ENCODE measurements around the gene GTF3C4. TPM values are rescaled to one million over a fixed set of nuclear protein-coding genes. Genes with fewer than 3 reads are reported as not detected.

GTF3C4 gene
- total RNA-seq, 1 donor from 2014 or later = 27.6 TPM

- no peak for TF ChIP-seq CTCF (IDR thresholded peaks at IDR 0.05; ENCODE audit: unreplicated experiment)
- Mint-ChIP-seq H3K36me3 (ENCODE audit: low read depth, unreplicated experiment) (no peaks in the 10 kb centered on the region), H3K4me1 (ENCODE audit: unreplicated experiment) (peaks cover 9% of the 10 kb centered on the region), H3K9me3 (ENCODE audit: unreplicated experiment) (no peaks in the 10 kb centered on the region), H3K27ac (ENCODE audit: unreplicated experiment) (no peak overlapping the region), H3K4me3 (ENCODE audit: unreplicated experiment) (no peak overlapping the region), H3K27me3 (ENCODE audit: unreplicated experiment) (peaks cover 5% of the 10 kb centered on the region)
- no peak for DNase-seq (ENCODE audit: low spot score)
Observed at GRCh38 chr9:132725306-132725705, 55.0 kb downstream of the GTF3C4 start.

- no peak for TF ChIP-seq CTCF (IDR thresholded peaks at IDR 0.05; ENCODE audit: unreplicated experiment)
- no peaks in the 10 kb centered on the region for H3K36me3 Mint-ChIP-seq (ENCODE audit: low read depth, unreplicated experiment)
- no peak overlapping the region for H3K27ac Mint-ChIP-seq (ENCODE audit: unreplicated experiment)
- no peak overlapping the region for H3K4me3 Mint-ChIP-seq (ENCODE audit: unreplicated experiment)
- H3K4me1 Mint-ChIP-seq (ENCODE audit: unreplicated experiment) = peaks cover 9% of the 10 kb centered on the region
- H3K27me3 Mint-ChIP-seq (ENCODE audit: unreplicated experiment) = peaks cover 5% of the 10 kb centered on the region
- H3K9me3 Mint-ChIP-seq (ENCODE audit: unreplicated experiment) = no peaks in the 10 kb centered on the region
- no peak for DNase-seq (ENCODE audit: low spot score)
Observed at GRCh38 chr9:132726576-132727130, 56.4 kb downstream of the GTF3C4 start.

GRCh38 chr9:132728071-132728470 is 57.8 kb downstream of the GTF3C4 start:
- Mint-ChIP-seq H3K4me1 (ENCODE audit: unreplicated experiment) (peaks cover 12% of the 10 kb centered on the region), H3K4me3 (ENCODE audit: unreplicated experiment) (no peak overlapping the region), H3K36me3 (ENCODE audit: low read depth, unreplicated experiment) (no peaks in the 10 kb centered on the region), H3K27ac (ENCODE audit: unreplicated experiment) (no peak overlapping the region), H3K27me3 (ENCODE audit: unreplicated experiment) (peaks cover 5% of the 10 kb centered on the region), H3K9me3 (ENCODE audit: unreplicated experiment) (no peaks in the 10 kb centered on the region)
- no peak for TF ChIP-seq CTCF (IDR thresholded peaks at IDR 0.05; ENCODE audit: unreplicated experiment)
- DNase-seq (ENCODE audit: low spot score) = no peak

GRCh38 chr9:132728497-132728896 is 58.2 kb downstream of the GTF3C4 start:
- Mint-ChIP-seq H3K27ac (ENCODE audit: unreplicated experiment) (no peak overlapping the region), H3K4me1 (ENCODE audit: unreplicated experiment) (peaks cover 13% of the 10 kb centered on the region), H3K36me3 (ENCODE audit: low read depth, unreplicated experiment) (no peaks in the 10 kb centered on the region), H3K27me3 (ENCODE audit: unreplicated experiment) (peaks cover 5% of the 10 kb centered on the region), H3K4me3 (ENCODE audit: unreplicated experiment) (no peak overlapping the region), H3K9me3 (ENCODE audit: unreplicated experiment) (no peaks in the 10 kb centered on the region)
- DNase-seq (ENCODE audit: low spot score) = no peak
- no peak for TF ChIP-seq CTCF (IDR thresholded peaks at IDR 0.05; ENCODE audit: unreplicated experiment)

- no peak overlapping the region for H3K4me3 Mint-ChIP-seq (ENCODE audit: unreplicated experiment)
- H3K4me1 Mint-ChIP-seq (ENCODE audit: unreplicated experiment) = peaks cover 13% of the 10 kb centered on the region
- no peaks in the 10 kb centered on the region for H3K9me3 Mint-ChIP-seq (ENCODE audit: unreplicated experiment)
- H3K36me3 Mint-ChIP-seq (ENCODE audit: low read depth, unreplicated experiment) = no peaks in the 10 kb centered on the region
- no peak for TF ChIP-seq CTCF (IDR thresholded peaks at IDR 0.05; ENCODE audit: unreplicated experiment)
- peaks cover 5% of the 10 kb centered on the region for H3K27me3 Mint-ChIP-seq (ENCODE audit: unreplicated experiment)
- H3K27ac Mint-ChIP-seq (ENCODE audit: unreplicated experiment) = no peak overlapping the region
- DNase-seq (ENCODE audit: low spot score) = no peak
Observed at GRCh38 chr9:132729235-132729890, 59.1 kb downstream of the GTF3C4 start.
